Fibroblast of skin of back (primary cell): ENCODE data around the gene RPUSD3.
"Not testable (repeated sequence)": the region's sequence is repeated elsewhere in the genome, so short reads cannot be mapped to it uniquely, and the experiment has no call there.

Source experiments
- DNase-seq: peaks from one replicate; pipeline ENCODE4 v3.0.0-alpha.2; 2013

The RPUSD3 gene

GRCh38 chr3:9865125-9865637 lies 21.4 kb upstream of the RPUSD3 start:
- not testable (repeated sequence) for DNase-seq

GRCh38 chr3:9864200-9864927 lies 20.6 kb upstream of the RPUSD3 start:
- DNase-seq, result peak; percentile 38

DNA sequence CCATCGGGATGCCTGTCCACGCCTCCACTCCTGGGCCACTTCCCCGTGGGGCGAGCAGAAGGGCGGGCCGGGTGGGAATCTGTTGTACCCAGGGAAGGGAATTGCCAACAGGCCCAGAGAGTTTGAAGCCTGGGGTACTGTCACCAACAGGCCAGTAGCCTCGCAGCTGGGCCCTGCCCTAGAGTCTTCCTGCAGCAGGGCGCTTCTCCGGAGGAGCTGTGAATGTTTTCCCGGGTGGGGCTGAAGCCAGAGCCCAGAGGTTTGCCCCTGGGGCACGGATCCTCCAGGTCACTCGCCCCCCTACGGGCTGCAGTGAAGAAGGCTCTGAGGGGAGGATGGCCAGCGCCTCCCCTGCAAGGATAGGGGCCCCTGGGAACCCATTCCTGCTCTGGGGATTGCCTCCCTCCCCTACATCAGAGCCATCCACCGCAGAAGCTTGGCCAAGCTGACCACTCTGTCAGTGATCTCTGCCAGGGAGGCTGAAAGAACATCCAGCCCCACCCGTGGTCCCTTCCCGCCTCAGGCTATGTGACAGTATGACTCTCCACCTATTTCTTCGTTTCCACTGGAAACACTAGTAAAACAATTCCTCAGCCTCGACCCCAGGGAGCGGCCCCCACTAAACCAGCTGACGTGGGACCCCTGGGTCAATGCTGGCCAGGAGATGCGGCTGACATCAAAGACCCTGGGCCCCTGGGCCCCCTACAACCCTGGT lies 19.4 kb upstream of the RPUSD3 start:
- DNase-seq, result no peak

DNA sequence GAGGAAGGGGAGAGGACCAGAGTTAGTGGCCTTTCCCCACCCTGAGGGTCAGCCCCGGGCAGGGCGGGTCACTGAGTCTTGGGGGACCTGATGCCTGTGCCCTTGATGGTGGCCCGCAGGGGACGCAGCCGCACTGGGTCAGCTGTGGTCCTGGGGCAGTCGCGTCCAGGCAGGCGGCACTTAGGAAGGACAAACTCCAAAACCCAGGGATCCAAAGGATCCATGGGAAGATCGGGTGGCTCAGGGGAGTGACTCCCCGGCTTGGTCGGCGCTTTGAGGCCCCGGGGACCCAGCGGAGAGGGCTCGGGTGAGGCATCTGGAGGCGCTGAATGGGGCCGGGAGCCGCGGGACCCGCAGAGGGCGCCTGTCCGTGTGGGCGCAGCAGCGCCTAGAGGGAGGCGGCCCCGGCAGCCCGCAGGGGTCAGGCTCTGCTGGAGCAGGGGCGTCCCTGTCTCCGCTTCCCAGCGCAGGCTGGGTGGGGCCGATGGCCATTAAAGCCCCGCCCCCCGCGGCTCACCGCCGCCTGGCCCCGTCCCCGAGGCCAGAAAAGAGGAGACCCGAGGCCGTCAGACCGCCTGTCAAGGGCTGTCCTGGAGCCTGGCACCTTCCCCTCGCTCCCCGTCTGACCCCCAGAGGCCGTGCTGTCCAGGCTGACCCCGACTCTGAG lies 18.7 kb upstream of the RPUSD3 start:
- DNase-seq, result peak; percentile 49

GRCh38 chr3:9861626-9862130 lies 17.9 kb upstream of the RPUSD3 start:
- no peak for DNase-seq

DNA sequence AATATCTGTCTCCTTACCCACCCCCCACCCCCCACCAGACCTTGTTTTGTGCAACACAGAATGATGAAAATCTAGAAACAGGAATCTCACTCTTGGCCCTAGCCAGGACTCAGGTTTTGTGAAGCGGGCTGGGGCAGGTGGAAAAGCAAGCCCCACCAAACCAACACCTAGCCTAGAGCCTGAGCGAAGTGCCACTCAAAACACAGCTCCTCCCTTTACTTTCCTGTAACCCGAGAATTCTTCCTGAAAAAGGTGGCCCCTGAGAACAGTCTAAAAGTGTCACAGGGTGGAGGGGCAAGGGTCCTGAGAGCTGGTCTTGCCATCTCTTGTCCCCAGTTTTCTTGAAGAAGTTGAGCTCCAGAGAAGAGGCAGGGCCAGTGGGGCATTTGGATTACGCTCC lies 17.4 kb upstream of the RPUSD3 start:
- no peak for DNase-seq

DNA sequence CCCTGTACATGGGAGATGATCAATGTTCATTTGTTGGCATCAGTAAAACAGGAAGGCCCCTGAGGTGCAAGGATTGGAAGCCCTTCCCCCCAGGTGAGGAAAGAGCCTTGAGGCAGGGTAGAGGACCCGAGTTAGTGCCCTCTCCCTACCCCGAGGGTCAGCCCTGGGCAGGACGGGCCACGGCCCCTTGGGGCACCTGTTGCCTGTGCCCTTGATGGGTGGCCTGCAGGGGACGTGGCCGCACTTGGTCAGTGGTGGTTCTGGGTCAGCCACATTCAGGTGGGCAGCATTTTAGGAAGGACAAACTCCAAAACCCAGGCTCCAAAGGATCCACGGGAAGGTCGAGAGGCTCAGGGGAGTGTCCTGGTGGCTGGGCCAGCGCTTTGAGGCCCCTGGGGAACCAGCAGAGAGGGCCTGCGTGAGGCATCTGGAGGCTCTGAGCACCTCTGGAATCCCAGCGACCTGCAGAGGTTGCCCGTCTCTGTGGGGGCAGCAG lies 15.8 kb upstream of the RPUSD3 start:
- DNase-seq, result no peak

DNA sequence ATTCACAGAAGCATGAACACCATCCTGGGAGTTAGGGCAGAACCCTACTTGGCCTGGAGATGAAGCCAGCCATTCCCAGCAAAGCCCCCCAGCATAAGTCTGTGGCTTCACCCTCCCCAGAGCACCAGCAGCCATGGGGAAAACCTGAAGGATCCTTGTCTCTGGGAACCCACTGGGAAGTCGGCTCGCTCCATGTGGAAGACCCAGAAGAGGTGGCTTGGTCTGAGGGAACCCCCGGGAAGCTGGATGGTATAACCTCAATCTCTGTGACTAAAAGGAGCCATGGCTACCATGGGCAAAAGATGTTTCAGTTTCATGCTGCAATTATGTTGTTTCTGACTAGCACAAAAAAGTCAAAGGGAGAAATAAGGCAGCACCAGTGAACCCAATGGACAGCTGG lies 11.8 kb upstream of the RPUSD3 start:
- no peak for DNase-seq

DNA sequence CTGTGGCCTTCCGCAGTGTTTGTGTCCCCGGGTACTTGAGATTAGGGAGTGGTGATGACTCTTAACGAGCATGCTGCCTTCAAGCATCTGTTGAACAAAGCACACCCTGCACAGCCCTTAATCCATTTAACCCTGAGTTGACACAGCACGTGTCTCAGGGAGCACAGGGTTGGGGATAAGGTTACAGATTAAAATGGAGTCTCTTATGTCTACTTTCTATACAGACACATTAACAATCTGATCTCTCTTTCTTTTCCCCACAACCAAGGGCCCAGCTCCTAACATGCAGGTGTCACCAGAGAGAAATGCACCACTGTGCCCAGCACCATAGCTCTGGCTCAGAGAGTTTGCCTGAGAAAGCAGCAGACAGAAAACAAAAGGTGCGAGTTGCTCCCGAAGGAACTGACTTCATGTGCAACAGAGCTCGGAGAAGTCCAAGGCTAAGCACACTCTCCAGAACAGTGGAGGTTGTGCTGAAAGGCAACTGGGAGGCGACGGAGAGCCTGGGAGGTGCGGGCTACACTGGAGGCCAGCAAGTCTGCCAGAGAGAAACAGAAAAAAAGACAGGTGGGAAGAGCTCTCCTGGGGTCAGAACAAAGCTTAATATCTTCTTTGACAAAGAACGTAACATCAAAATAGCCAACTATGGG lies 10.6 kb upstream of the RPUSD3 start:
- not testable (repeated sequence) for DNase-seq

GRCh38 chr3:9852528-9852927 lies 8.7 kb upstream of the RPUSD3 start:
- DNase-seq, result no peak

DNA sequence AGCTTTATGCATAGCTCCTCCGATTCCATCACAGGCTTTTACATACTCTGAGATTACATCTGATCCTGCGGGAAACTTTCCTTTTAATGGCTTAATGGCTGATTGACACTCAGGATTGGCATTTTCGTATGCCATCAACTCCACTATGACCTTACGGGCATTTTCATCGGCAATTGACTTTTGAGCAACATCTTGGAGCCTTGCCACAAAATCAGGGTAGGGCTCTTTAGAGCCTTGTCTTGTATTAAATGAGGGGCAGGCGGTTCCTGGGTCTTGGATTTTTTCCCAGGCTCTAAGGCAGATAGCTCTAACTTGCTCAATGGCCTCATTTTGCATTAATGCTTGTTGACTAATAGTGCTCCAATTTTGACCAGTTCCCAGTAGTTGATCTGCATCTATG lies 8.1 kb upstream of the RPUSD3 start:
- DNase-seq, result not testable (repeated sequence)

- DNase-seq, result not testable (repeated sequence)
These were observed 7.6 kb upstream of the RPUSD3 start for GRCh38 chr3:9851383-9851782.

- peak; percentile 26 for DNase-seq
These were observed 5.1 kb upstream of the RPUSD3 start for GRCh38 chr3:9848860-9849259.

DNA sequence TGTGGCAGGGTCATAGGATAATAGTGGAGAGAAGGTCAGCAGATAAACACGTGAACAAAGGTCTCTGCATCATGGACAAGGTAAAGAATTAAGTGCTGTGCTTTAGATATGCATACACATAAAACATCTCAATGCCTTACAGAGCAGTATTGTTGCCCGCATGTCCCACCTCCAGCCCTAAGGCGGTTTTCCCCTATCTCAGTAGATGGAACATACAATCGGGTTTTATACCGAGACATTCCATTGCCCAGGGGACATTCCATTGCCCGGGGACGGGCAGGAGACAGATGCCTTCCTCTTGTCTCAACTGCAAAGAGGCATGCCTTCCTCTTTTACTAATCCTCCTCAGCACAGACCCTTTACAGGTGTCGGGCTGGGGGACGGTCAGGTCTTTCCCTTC lies 4.1 kb upstream of the RPUSD3 start:
- not testable (repeated sequence) for DNase-seq

DNA sequence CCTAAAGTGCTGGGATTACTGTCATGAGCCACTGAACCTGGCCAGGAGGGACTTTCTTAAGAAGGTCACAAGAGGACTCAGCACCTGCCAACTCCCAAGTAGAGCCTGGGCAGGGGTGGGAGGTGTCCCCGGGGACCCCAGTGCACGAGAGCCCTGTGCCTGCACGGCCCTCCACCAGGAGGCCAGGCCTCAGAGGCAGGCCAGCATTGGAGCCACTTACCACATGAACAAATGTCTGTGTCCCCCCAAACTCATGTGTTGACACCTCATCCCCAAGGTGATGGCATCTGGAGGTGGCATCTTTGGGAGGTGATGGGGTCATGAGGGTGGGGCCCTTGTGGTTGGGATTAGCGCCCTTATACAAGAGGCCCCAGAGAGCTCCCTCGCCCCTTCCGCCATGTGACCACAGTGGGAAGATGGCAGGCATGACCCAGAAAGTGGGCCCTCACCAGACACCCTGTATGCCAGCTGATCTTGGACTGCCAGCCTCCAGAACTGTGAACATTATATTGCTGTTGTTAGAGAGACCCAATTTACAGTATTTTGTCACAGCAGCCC lies 3.2 kb upstream of the RPUSD3 start:
- no peak for DNase-seq

- DNase-seq, result no peak
These were observed 2.4 kb upstream of the RPUSD3 start for GRCh38 chr3:9846231-9846630.

- no peak for DNase-seq
These were observed 2.8 kb downstream of the RPUSD3 start for GRCh38 chr3:9841015-9841414.

DNA sequence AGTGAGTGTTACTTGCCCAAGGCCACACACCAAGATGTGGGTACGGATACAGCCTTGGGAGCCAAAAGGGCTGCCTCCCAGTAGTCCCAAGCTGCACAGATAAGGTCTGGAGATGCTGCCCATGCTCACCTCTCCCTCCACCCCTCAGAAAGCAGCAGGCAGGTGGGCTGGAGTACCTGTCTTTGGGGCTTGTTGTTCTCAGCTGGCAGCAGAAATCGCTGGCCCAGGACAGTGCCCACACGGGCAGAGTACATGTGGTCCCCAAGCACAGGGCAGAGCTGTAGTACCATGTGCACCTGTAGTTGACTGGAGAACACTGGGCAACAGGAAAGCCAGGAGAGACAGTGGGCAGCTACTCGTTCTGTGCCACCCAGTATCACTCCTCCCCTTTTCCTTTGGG lies 5.0 kb downstream of the RPUSD3 start:
- DNase-seq, result no peak

DNA sequence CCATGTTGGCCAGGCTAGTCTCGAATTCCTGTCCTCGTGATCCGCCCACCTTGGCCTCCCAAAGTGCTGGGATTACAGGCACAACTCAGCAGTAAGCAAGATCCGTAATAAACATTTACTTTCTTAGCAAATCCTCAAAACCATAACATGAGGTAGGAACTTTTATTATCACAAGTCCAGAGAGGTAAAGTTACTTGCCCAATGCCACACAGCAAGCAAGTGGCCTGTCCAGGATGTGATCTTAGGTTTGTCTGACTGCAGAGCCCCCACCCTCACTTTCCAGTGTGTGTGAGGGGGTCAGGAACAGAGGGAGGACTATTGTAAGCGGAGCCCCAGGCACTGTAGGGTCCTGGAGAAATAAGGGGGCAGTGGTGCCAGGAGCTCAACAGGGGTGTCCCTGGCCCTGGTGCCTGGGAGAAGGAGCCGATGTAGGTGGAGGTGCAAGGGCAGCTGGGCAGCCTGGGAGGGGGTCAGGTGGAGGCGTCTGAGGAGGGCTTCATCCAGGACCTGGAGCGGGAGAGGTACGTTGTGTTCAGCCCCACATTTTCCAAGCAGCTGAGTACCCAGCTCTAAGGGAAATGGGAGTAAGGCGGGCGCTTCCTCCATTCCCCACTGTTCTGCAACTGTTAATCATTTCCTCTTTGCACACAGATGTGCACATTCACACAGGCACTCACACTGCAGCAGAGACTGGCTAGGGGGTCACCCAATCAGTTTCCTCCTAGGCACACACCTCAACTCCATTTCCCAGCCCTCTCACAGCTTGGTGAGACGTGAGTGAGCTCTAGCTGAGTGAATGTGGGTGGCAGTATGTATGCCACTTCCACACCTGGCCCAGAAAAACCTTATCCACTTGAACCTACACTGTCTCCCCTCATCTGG lies 5.9 kb downstream of the RPUSD3 start:
- no peak for DNase-seq

- no peak for DNase-seq
These were observed 9.1 kb downstream of the RPUSD3 start for GRCh38 chr3:9834520-9835380.
